ENCODE measurements around the gene NOTCH4. TPM values are rescaled to one million over a fixed set of nuclear protein-coding genes. Genes with fewer than 3 reads are reported as not detected.
"Not testable (repeated sequence)": the region's sequence is repeated elsewhere in the genome, so short reads cannot be mapped to it uniquely, and the experiment has no call there.

The NOTCH4 gene
- total RNA-seq, 2 experiments from 2014 or later, result 1.2 to 1.3 TPM

DNA sequence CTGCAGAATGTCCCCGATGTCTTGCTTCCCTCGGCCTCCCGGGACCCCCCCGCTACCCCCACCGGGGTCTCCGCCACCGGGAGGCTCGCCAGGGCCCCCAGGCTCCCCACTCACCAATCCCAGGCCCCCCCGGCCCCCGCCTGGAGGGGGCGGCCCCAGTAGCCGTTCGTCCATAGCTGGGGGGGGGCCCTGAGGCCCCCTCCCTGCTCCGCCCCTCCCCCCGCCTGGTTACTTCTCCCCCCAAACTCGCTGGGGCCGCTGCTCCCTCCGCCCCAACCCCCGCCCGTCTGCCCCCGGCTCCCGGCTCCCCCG lies 34.2 kb downstream of the NOTCH4 start:
- DNase-seq (no peak), ATAC-seq (no peak)
- TF ChIP-seq, protein P1, sequence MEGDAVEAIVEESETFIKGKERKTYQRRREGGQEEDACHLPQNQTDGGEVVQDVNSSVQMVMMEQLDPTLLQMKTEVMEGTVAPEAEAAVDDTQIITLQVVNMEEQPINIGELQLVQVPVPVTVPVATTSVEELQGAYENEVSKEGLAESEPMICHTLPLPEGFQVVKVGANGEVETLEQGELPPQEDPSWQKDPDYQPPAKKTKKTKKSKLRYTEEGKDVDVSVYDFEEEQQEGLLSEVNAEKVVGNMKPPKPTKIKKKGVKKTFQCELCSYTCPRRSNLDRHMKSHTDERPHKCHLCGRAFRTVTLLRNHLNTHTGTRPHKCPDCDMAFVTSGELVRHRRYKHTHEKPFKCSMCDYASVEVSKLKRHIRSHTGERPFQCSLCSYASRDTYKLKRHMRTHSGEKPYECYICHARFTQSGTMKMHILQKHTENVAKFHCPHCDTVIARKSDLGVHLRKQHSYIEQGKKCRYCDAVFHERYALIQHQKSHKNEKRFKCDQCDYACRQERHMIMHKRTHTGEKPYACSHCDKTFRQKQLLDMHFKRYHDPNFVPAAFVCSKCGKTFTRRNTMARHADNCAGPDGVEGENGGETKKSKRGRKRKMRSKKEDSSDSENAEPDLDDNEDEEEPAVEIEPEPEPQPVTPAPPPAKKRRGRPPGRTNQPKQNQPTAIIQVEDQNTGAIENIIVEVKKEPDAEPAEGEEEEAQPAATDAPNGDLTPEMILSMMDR (IDR thresholded peaks at IDR 0.05), result no peak
- ChIA-PET POLR2A (interaction anchor here (0.6 to 7.2 kb wide), 3 partner anchors 11 to 1352 kb away, joined by 3 to 72 read pairs (median 4); partner anchors contain the start of genes AGPAT1 and RNF5), CTCF (interaction anchor here (0.8 to 1.2 kb wide), 3 partner anchors 21 to 73 kb away, joined by 3 read pairs; no protein-coding TSS in a partner anchor)
- Mint-ChIP-seq H3K4me3 (peak overlapping the region; percentile 97), H3K27ac (peak overlapping the region; percentile 96), H3K4me1 (ENCODE audit: low read depth) (peaks cover 50% of the 10 kb centered on the region), H3K36me3 (ENCODE audit: low read depth) (peaks cover 44% of the 10 kb centered on the region), H3K27me3 (no peaks in the 10 kb centered on the region), H3K9me3 (no peaks in the 10 kb centered on the region)
- intact Hi-C loops (cut with micrococcal nuclease), result no loop called here

DNA sequence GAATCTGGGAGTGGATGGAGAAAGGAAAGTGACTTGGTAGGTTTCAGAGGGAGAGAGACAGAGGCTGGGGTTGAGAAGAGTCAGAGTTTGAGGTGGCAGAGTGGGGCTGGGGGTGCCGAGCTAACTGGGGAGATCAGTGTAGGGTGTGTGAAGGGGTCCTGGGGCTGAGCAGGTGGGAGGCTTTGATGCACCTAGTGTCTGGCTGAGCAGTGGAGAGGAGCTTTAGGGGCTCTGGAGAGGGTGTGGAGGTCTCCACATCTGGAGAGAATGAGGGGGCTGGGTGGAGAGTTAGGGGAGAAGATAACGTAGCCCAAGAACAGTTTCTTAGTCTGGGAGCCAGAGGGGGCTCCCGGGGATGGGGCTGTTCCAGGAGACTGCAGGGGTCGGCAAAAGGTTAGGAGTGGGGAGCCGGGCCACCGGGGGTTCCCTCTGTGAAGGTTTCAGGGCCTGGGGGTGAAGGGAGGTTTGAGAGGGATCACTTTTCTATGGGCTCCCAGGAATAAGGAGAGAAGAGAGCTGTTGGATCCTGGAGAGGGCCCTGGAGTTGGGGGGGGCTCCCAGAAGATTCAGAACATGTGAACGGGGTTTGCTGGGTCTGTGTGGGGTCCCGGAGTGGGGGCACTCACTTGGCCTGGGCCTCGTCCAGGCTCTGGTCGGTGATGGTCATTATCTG lies 34.7 kb downstream of the NOTCH4 start:
- POLR2A ChIA-PET, result interaction anchor here (0.9 to 7.2 kb wide), 3 partner anchors 10 to 783 kb away, joined by 3 to 72 read pairs (median 4); partner anchors contain the start of genes AGPAT1 and RNF5
- CTCF ChIA-PET, result interaction anchor here (0.9 kb wide), 1 partner anchor 70 kb away, joined by 3 read pairs; no protein-coding TSS in a partner anchor
- H3K36me3 Mint-ChIP-seq (ENCODE audit: low read depth), result peaks cover 44% of the 10 kb centered on the region
- H3K27me3 Mint-ChIP-seq, result no peaks in the 10 kb centered on the region
- intact Hi-C loops (cut with micrococcal nuclease), result no loop called here
- ATAC-seq, result no peak
- TF ChIP-seq, protein P1 (IDR thresholded peaks at IDR 0.05), result no peak
- peaks cover 47% of the 10 kb centered on the region for H3K4me1 Mint-ChIP-seq (ENCODE audit: low read depth)
- H3K27ac Mint-ChIP-seq, result peak overlapping the region; percentile 96
- H3K9me3 Mint-ChIP-seq, result no peaks in the 10 kb centered on the region
- DNase-seq, result no peak
- peak overlapping the region; percentile 95 for H3K4me3 Mint-ChIP-seq

DNA sequence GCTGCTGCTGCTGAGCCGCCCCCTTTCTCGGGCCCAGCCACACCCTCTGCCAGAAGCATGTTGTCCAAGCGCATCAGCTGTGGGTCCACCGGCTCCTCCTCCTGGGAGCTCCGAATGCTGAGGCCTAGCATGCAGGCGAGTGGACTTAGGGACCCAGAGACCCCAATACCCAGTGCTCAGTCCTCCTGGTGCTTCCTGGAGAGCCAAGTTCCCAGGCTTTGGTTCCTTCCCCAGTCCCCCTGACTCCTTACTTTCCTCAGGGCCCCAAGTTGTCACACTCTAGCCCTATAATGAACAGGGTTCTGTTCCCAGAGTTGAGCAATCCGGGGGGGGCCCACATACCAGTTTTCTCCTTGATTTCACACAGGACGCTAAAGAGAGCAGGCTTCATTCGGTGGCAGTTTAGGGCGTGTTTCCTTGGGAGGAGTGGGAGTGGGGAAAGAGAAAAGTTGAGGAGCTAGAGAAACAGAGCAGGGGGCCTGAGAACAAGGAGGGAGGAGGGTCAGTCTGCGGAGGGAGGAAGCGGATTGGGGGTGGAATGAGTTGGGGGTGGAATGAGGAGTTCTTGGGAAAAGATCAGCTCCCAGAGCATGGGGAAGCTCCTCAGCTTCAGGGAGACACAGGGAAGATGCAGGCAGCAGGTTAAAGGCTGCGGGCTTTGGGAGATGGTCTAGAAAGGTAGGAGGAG lies 35.3 kb downstream of the NOTCH4 start:
- intact Hi-C loops (cut with micrococcal nuclease), result no loop called here
- no peaks in the 10 kb centered on the region for H3K27me3 Mint-ChIP-seq

DNA sequence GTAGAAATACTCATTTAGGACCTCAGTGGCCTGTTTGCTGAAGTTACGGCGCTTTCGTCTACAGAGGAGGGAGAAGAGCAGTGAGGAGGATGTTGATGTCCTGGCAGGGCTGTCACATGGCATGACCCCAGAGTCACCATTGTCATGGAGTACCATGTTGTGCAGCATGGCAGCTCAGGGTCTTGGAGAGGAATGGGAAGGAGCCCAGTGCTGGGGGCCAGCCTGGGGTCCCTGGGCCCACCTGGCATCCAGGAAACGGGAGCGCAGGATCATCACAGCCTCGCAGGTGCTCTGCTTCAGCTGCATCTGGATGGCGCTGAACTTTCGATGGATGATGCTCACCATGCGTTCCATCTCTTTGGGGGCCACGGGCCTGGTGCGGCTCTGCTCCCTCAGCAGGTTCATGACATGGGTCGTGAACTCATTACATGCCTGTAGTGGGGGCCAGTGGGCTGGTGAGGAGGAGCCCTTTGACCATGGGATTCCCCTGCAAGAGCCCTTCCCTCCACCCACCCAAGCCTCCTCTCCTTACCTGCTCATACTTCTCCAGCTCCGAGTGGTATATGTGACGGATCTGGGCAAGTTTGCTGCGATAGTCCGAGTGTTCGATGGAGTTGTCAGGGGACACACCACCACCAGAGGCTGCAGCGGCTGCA lies 36.0 kb downstream of the NOTCH4 start:
- peaks cover 50% of the 10 kb centered on the region for H3K36me3 Mint-ChIP-seq (ENCODE audit: low read depth)
- ATAC-seq; intact Hi-C loops (cut with micrococcal nuclease); H3K9me3 Mint-ChIP-seq; H3K27me3 Mint-ChIP-seq; CTCF ChIA-PET; DNase-seq: not testable (repeated sequence)
- peak overlapping the region; percentile 95 for H3K4me3 Mint-ChIP-seq
- POLR2A ChIA-PET, result interaction anchor here (1.2 to 7.2 kb wide), 2 partner anchors 9 to 784 kb away, joined by 3 to 72 read pairs; partner anchors contain the start of genes AGPAT1 and RNF5
- H3K4me1 Mint-ChIP-seq (ENCODE audit: low read depth), result peaks cover 44% of the 10 kb centered on the region
- H3K27ac Mint-ChIP-seq, result peak overlapping the region; percentile 96

More for the DNA sequence above, 35.3 kb downstream of the NOTCH4 start:
- H3K9me3 Mint-ChIP-seq, result no peaks in the 10 kb centered on the region
- TF ChIP-seq, protein P1 (IDR thresholded peaks at IDR 0.05), result no peak
- DNase-seq (no peak), ATAC-seq (no peak)
- H3K4me3 Mint-ChIP-seq, result peak overlapping the region; percentile 95
- ChIA-PET CTCF (interaction anchor here (0.9 kb wide), 1 partner anchor 70 kb away, joined by 3 read pairs; no protein-coding TSS in a partner anchor), POLR2A (interaction anchor here (1.2 to 7.2 kb wide), 2 partner anchors 10 to 784 kb away, joined by 3 to 72 read pairs; partner anchors contain the start of genes AGPAT1 and RNF5)
- peak overlapping the region; percentile 96 for H3K27ac Mint-ChIP-seq
- H3K4me1 Mint-ChIP-seq (ENCODE audit: low read depth), result peaks cover 40% of the 10 kb centered on the region
- H3K36me3 Mint-ChIP-seq (ENCODE audit: low read depth), result peaks cover 48% of the 10 kb centered on the region

DNA sequence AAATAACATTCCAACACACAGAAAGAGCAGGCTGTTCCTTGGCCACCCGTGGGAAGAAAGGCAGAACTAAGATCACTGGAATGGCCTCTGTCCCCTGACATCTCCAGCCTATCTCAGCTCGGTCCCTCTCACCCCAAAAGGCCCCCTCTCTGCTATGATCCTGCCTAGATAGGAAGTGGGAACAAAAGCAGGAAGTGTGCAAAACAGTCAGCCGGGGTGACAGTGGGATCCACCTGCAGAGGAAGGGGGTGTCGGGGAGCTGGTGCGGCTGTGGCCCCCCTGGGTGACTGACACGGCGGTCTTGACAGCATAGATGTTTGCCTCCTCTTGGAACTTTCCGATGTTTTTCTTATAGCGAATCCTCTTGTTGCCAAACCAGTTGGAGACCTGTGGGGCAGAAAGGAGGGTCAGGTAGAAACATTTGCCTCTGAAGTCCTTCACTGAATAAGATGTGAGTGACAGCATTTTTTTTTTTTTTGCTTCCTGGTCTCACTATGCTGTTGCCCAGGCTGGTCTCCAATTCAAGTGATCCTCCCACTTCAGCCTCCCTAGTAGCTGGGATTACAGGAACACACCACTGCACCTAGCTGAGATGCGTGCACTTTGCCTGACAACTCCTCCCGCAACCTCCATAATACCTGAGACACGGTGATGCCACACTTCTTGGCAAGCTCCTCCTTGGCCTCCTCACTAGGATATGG lies 36.7 kb downstream of the NOTCH4 start:
- H3K9me3 Mint-ChIP-seq, result no peaks in the 10 kb centered on the region
- peak overlapping the region; percentile 92 for H3K27ac Mint-ChIP-seq
- ChIA-PET POLR2A (interaction anchor here (1.5 to 7.2 kb wide), 2 partner anchors 8 kb away, joined by 4 to 72 read pairs; partner anchors contain the start of genes AGPAT1 and RNF5), CTCF (interaction anchor here (0.6 kb wide), 1 partner anchor 219 kb away, joined by 3 read pairs; no protein-coding TSS in a partner anchor)
- DNase-seq, result no peak
- no peaks in the 10 kb centered on the region for H3K27me3 Mint-ChIP-seq
- TF ChIP-seq, protein P1 (IDR thresholded peaks at IDR 0.05), result no peak
- intact Hi-C loops (cut with micrococcal nuclease), result no loop called here
- peaks cover 47% of the 10 kb centered on the region for H3K4me1 Mint-ChIP-seq (ENCODE audit: low read depth)
- ATAC-seq, result no peak
- H3K36me3 Mint-ChIP-seq (ENCODE audit: low read depth), result peaks cover 55% of the 10 kb centered on the region
- H3K4me3 Mint-ChIP-seq, result peak overlapping the region; percentile 95

DNA sequence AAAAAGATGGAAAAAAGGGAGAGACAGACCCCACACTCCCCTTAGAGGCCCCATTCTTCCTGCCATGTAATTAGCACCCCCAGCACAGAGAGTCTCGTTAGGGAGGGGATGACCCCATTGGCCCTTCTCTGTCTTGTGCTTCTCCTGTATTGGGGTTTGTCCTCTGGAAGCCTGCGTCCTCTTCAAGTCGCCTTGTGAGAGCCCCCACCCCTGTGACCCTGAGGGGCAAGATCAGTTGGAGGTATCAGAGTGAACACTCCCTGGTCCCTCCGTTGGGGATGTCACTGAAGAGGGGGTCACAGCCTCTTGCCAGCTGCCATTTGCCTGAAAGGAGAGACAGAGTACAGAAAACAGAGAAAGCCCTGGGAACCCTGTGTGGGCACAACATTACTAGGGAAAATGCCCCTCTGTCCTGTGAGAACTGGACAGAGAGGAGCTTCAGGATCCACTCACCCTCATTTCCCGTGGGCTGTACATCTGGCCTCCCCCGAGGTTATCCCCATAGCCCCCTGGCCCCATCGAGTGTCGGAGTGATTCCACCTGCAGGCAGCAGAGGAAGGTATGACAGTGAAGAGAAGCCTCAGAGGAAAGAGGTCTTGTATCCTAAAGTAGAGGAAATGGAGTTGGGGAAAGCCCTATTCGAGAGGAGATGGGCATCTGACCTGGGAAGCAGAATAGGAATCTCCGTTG lies 37.6 kb downstream of the NOTCH4 start:
- intact Hi-C loops (cut with micrococcal nuclease); H3K9me3 Mint-ChIP-seq; DNase-seq; H3K27me3 Mint-ChIP-seq; CTCF ChIA-PET; ATAC-seq: not testable (repeated sequence)
- Mint-ChIP-seq H3K4me1 (ENCODE audit: low read depth) (peaks cover 50% of the 10 kb centered on the region), H3K27ac (peak overlapping the region; percentile 92), H3K36me3 (ENCODE audit: low read depth) (peaks cover 55% of the 10 kb centered on the region), H3K4me3 (peak overlapping the region; percentile 95)
- POLR2A ChIA-PET, result interaction anchor here (0.6 to 7.2 kb wide), 3 partner anchors 7 to 14 kb away, joined by 3 to 72 read pairs (median 4); partner anchors contain the start of genes AGPAT1 and RNF5
